ENCODE measurements around the gene SMPD1. TPM values are rescaled to one million over a fixed set of nuclear protein-coding genes. Genes with fewer than 3 reads are reported as not detected.

The SMPD1 gene
- total and polyA plus RNA-seq, 9 of the 15 experiments (the other 6 are each of a cell fraction or from before 2014, with no cell fraction given) = 0.90 to 9.9 (median 5.2) TPM

- POLR2A ChIA-PET = interaction anchor here (1.2 to 1.3 kb wide), 2 partner anchors 9 to 32 kb away, joined by 4 to 5 read pairs; no protein-coding TSS in a partner anchor
- Histone ChIP-seq H3K9me3 (replicated peaks; ENCODE audit: control insufficient read depth, insufficient read depth, low read depth, low read length) (no peaks in the 10 kb centered on the region; the same call in 1 of the 2 replicates), H3K4me2 (ENCODE audit: insufficient read depth, low read length) (no peak overlapping the region), H3K36me3 (ENCODE audit: control insufficient read depth, insufficient read depth, low read length) (no peaks in the 10 kb centered on the region), H3K79me2 (ENCODE audit: control insufficient read depth, insufficient read depth, low read length) (no peaks in the 10 kb centered on the region), H3K4me1 (replicated peaks in 1 of 2; ENCODE audit: control insufficient read depth in 2 of 2, insufficient read depth in 2 of 2, low read length in 2 of 2) (peaks cover 4 to 12% of the 10 kb centered on the region in 2 experiments; a peak in 4 of 5 replicates), H4K20me1 (replicated peaks; ENCODE audit: control insufficient read depth, insufficient read depth, low read length) (no peaks in the 10 kb centered on the region), H3K9me1 (ENCODE audit: control insufficient read depth, insufficient read depth, low read length) (no peaks in the 10 kb centered on the region), H2AFZ (ENCODE audit: low read depth, low read length) (no peak overlapping the region), H3K9ac (ENCODE audit: insufficient read depth in 1 of 2, low read depth in 2 of 2, low read length in 2 of 2) (no peak overlapping the region), H3K27ac (ENCODE audit: extremely low read depth, low read depth, low read length) (no peak overlapping the region), H3K4me3 (no peak overlapping the region), H3K27me3 (ENCODE audit: control insufficient read depth in 2 of 2, insufficient read depth in 2 of 2, low read length in 2 of 2) (peaks cover 26 to 45% of the 10 kb centered on the region in 2 experiments)
- FAIRE-seq = no peak
- DNase-seq (ENCODE audit: extremely low read depth in 1 of 4, low spot score in 3 of 4) = no peak
- no peak for ATAC-seq
- TF ChIP-seq ZNF24 (IDR thresholded peaks at IDR 0.05) (peak; percentile 70), TSHZ1 (CRISPR knock-in tag; IDR thresholded peaks at IDR 0.05) (no peak), SP1 (CRISPR knock-in tag; IDR thresholded peaks at IDR 0.05) (no peak), MIER1 (IDR thresholded peaks at IDR 0.05; ENCODE audit: low read depth) (peak; percentile 77), EHMT2 (IDR thresholded peaks at IDR 0.05) (peak; percentile 72; the same call in 1 of the 2 replicates), REST (IDR thresholded peaks at IDR 0.05; ENCODE audit: borderline replicate concordance) (peak; percentile 85), REST (CRISPR knock-in tag; IDR thresholded peaks at IDR 0.05; ENCODE audit: low read depth) (no peak)
- intact Hi-C loops (cut with micrococcal nuclease) (no loop called here), in situ Hi-C loops (cut with MboI) (no loop called here)
- 6% methylated on average over 3 of the region's 3 CpGs for WGBS (ENCODE audit: insufficient coverage, low coverage, missing lambda C conversion rate)
- CTCF ChIA-PET (ENCODE audit: low intra/inter-chr PET ratio) = no interaction called here
- BruUV-seq (replicated peaks) = no TSS peak
These were observed 30.4 kb downstream of the SMPD1 start for GRCh38 chr11:6420677-6421076.

Measured in K562 (cell line).